Cardiac fibroblast (primary cell): Measurements from ENCODE around the gene C6.

Experiments used
- DNase-seq, 2 donors: peaks; one replicate each; pipeline versions ENCODE4 v3.0.0 to v3.0.0-alpha.2; 2010; ENCODE audit warnings: low read depth in 2 of 2
- H3K4me3 ChIP-seq, 2 donors: replicated peaks in 1 of 2; 1 replicate in 1 of 2; 2 replicates in 1 of 2; pipeline ENCODE4 v1.5.1; 2011; ENCODE audit warnings: low read depth in 2 of 2, low read length in 2 of 2, mild to moderate bottlenecking in 2 of 2, moderate library complexity in 1 of 2
- TF ChIP-seq, protein P1 (sequence below): IDR thresholded peaks from one replicate; pipeline ENCODE4 v1.5.1; 2011; ENCODE audit warnings: low read depth, mild to moderate bottlenecking, low read length, inconsistent platforms

C6 gene

DNA sequence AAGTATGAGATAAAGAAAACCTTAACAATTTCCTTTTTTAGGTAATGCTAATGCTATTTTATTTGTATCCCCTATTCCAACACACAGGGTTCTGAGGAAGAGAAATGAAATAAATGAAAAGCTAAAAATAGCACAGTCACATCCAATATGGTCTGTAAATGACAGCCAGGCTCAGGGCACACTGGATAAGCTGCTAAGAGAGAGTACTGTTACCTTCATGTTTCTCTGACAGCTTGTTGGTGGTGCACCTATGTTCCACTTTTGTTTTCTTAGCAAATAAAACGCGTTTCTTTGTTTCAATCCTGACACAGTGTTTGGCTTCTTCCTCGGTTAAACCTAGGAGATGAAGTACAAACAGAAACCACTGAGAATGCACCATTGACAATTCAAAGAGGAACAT is 41.3 kb downstream of the C6 start:
- H3K4me3 ChIP-seq: no peak overlapping the region
- TF ChIP-seq, protein P1, sequence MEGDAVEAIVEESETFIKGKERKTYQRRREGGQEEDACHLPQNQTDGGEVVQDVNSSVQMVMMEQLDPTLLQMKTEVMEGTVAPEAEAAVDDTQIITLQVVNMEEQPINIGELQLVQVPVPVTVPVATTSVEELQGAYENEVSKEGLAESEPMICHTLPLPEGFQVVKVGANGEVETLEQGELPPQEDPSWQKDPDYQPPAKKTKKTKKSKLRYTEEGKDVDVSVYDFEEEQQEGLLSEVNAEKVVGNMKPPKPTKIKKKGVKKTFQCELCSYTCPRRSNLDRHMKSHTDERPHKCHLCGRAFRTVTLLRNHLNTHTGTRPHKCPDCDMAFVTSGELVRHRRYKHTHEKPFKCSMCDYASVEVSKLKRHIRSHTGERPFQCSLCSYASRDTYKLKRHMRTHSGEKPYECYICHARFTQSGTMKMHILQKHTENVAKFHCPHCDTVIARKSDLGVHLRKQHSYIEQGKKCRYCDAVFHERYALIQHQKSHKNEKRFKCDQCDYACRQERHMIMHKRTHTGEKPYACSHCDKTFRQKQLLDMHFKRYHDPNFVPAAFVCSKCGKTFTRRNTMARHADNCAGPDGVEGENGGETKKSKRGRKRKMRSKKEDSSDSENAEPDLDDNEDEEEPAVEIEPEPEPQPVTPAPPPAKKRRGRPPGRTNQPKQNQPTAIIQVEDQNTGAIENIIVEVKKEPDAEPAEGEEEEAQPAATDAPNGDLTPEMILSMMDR: no peak
- DNase-seq: no peak

DNA sequence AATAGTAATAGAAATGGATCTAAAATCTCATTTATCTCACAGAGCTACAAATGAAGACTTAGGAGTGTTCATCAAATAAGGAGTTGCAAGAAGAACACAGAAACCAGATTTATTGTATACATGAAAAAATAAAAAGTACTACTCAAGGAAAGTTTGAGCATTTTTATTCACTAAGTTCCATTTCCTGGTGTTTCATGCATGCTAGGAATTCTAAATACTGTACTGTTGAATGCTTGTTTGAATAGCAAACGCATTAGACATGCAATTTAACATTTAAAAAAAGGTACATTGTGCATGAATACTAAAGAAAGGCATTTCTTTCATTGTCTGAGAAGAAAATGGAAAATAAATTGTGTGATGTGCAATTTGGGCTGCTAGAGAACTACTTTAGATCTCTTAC is 52.1 kb downstream of the C6 start:
- TF ChIP-seq, protein P1: no peak
- no peak overlapping the region for H3K4me3 ChIP-seq
- peak in 1 of 2 donors; percentile 80 for DNase-seq

DNA sequence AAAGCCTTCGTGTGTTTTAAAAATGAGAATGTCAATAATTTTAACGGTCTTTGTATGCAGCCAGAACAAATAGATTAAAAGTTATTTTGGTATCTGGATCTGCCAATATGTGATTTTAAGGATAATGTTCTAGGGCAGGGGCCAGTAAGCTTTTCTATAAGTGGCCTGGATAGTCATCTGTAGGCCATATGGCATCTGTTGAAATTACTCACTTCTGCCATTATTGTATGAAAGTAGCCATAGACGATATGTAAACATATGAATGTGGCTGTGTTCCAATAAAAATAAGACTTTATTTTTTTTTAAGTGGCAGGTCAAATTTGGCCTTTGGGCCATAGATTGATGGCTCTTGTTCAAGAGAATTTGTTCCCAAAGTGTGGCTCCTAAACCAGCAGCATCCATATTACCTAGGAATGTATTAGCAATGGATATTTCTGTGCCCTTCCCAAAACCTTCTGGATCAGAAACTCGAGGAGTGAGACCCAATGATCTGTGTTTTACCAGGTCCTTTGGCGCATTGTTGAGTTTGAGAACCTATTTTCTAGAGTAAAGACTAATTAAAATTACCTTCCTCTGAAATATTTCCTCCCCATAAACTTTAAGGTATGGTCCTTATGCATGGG is 55.9 kb downstream of the C6 start:
- TF ChIP-seq, protein P1: no peak
- no peak overlapping the region for H3K4me3 ChIP-seq
- DNase-seq: peak in 1 of 2 donors; percentile 68

DNA sequence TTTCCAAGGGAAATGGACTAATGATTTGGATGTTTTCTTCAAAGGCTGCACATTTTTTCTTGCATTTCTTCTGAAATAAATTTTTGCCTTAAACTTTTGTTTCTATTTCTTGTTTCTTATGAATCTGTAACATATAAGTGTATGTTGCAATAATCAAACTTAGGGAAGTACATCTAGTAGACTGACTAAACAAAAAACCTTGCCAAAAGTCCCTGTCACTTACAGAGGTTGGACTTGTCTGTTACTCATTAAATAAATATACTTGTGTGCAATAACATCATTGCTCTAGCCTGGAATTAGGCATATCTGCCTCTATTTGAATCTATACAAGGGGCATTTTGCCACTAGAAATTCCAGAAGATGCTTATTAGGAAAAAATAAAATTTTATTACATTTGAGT is 56.6 kb downstream of the C6 start:
- H3K4me3 ChIP-seq: no peak overlapping the region
- peak; percentile 75 to 94 for DNase-seq
- TF ChIP-seq, protein P1: no peak

DNA sequence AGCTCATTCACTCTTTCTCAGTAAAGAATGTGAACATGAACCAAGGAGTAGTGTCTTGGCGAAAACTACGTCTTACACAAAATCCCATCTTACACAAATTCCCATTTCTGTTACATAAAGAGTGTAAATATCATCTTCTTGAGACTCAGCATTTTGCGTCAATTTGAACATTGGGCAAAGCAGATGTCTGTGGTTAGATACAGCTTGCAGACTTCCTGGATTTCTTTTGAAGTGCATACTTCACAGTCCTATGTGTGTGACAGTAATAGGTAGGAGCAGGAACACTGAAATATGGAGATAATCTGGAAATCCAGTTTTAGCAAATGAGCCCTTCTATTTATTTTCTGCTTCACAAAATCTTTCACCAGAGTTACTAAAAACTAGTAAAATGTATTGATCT is 58.8 kb downstream of the C6 start:
- H3K4me3 ChIP-seq: no peak overlapping the region
- DNase-seq: peak in 1 of 2 donors; percentile 50
- TF ChIP-seq, protein P1: no peak

DNA sequence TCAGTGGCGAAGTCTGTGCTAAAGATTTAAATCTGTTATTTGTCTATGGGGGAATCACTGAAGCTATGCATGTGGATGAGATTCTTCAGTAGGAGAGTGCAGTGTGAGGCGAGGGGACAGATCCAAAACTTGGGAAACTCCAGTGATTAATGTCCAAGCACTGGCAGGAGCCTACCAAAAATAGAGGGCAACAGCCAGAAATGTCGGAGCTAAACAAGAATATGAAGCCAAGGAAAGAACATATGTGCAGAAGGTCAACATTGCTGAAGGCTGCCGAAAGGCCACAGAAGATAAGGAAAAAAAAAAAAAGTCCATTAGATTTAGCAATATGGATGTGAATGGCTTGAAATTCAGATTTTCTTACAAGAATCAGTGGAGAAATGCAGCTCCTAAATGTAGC is 61.8 kb downstream of the C6 start:
- DNase-seq: peak in 1 of 2 donors; percentile 88
- TF ChIP-seq, protein P1: no peak
- no peak overlapping the region for H3K4me3 ChIP-seq

DNA sequence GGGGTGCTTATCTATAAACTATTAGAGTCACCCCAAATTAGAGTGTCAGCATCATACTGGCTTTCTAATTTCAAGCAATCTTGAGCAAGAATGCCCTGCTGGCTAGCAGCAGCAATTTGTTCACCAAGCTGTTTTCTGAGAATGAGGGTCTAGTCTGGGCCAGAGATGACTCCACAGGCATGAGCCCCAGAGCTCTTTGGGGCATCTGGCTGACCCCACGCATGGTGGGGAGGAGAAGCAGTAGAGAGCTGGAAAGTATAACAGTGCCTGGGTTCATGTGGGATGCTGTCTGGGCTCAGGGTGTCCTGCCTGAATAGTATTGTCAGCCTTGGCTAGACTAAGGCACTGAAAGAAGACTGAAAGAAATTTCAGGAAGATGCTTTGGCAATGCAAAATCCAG is 64.9 kb downstream of the C6 start:
- TF ChIP-seq, protein P1: no peak
- no peak for DNase-seq
- no peak overlapping the region for H3K4me3 ChIP-seq
